MM.1S (cell line): ENCODE data around the gene PRKCE.

Experiments used
- DNase-seq: peaks from one replicate; pipeline ENCODE4 v3.0.0-alpha.2; 2015
- H2AFZ ChIP-seq: fragments of 300-600 bp; sonication (generic); 2 replicates; pipeline ENCODE4 v1.6.0; 2016; ENCODE audit warnings: antibody characterized with exemption, low read length
- H3F3A ChIP-seq: fragments of 300-600 bp; sonication (generic); 2 replicates; pipeline ENCODE4 v1.6.1; 2016; ENCODE audit warnings: mild to moderate bottlenecking, antibody characterized with exemption, low read length, moderate library complexity, mixed read lengths; ENCODE audit not compliant: insufficient read depth
- H3K27ac ChIP-seq: fragments of 300-600 bp; sonication (generic); 2 replicates; pipeline ENCODE4 v1.5.1; 2016; ENCODE audit warnings: mild to moderate bottlenecking, low read length
- H3K27me3 ChIP-seq: fragments of 300-600 bp; sonication (generic); replicated peaks from 2 replicates; pipeline ENCODE4 v1.6.0; 2016; ENCODE audit warnings: low read length; ENCODE audit not compliant: insufficient read depth
- H3K36me3 ChIP-seq: fragments of 300-600 bp; sonication (generic); replicated peaks from 2 replicates; pipeline ENCODE4 v1.6.1; 2016; ENCODE audit warnings: mild to moderate bottlenecking, low read length, mixed read lengths; ENCODE audit not compliant: insufficient read depth
- H3K4me1 ChIP-seq: fragments of 300-600 bp; sonication (generic); 2 replicates; pipeline ENCODE4 v1.6.1; 2016; ENCODE audit warnings: low read length, mixed read lengths
- H3K4me2 ChIP-seq: fragments of 300-600 bp; sonication (generic); 2 replicates; pipeline ENCODE4 v1.6.0; 2016; ENCODE audit warnings: low read depth, low read length
- H3K4me3 ChIP-seq: fragments of 300-600 bp; sonication (generic); 2 replicates; pipeline ENCODE4 v1.5.1; 2016; ENCODE audit warnings: low read length, mixed read lengths
- H3K79me2 ChIP-seq: fragments of 300-600 bp; sonication (generic); 2 replicates; pipeline ENCODE4 v1.6.1; 2016; ENCODE audit warnings: mixed run types, low read length, mixed read lengths
- H3K9ac ChIP-seq: fragments of 300-600 bp; sonication (generic); 2 replicates; pipeline ENCODE4 v1.6.1; 2016; ENCODE audit warnings: low read length, mixed read lengths
- H3K9me2 ChIP-seq: fragments of 300-600 bp; sonication (generic); replicated peaks from 2 replicates; pipeline ENCODE4 v1.6.1; 2016; ENCODE audit warnings: mild to moderate bottlenecking, low read length, mixed read lengths; ENCODE audit not compliant: insufficient read depth
- H3K9me3 ChIP-seq: fragments of 300-600 bp; sonication (generic); replicated peaks from 2 replicates; pipeline ENCODE4 v1.6.1; 2016; ENCODE audit warnings: mild to moderate bottlenecking, low read length, mixed read lengths; ENCODE audit not compliant: insufficient read depth
- H4K20me1 ChIP-seq: fragments of 300-600 bp; sonication (generic); 2 replicates; pipeline ENCODE4 v1.6.1; 2016; ENCODE audit warnings: mild to moderate bottlenecking, low read length, moderate library complexity, mixed read lengths; ENCODE audit not compliant: insufficient read depth
- EZH2 ChIP-seq: fragments of 300-600 bp; sonication (generic); optimal IDR thresholded peaks from 2 replicates; pipeline ENCODE3; 2017; ENCODE audit warnings: low read depth, mild to moderate bottlenecking, antibody characterized with exemption, low read length, mixed read lengths
- EZH2phosphoT487 ChIP-seq: fragments of 300-600 bp; sonication (generic); IDR thresholded peaks from 2 replicates; pipeline ENCODE4 v1.6.1; 2018; ENCODE audit warnings: antibody characterized with exemption, low read length
- TF ChIP-seq, protein P1 (sequence below): fragments of 300-600 bp; sonication (generic); IDR thresholded peaks from 2 replicates; pipeline ENCODE4 v1.5.1; 2016; ENCODE audit warnings: antibody characterized with exemption, low read length, mixed read lengths

Gene PRKCE

DNA sequence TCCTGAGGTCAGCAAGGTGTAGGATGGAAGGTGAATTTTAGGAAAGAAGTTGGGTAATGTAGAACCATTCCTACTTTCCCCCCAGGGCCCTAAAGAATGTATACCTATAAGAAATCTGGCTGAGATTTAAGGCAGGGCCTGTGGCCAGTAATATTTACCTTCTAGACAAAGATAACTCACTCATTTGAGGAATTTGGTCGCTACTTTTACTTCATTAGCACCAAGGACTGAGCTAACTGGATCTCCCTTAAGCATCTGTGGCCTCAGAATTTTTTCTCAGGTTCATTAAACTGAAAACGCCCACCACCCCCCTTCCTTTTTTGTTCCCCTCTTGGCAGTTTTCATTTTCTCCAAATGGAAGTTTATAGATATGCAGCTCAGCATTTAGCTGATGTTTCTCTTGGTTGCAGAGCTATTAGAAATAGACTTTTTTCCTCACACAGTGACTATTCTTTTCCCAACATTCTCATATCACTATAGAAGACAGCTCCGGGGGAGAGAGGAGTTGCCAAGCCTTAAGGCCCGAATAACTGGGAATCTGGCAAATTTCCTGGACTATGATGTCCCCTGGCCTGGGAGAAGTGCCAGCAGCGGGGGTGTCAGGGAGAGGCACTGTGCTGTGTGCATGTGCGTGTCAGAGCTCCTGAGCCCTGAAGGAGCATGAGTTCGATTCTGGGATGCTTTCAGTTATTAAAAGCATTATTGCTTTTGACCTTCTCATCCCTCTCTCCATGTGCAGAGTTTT is 310.9 kb downstream of the PRKCE start:
- no peaks in the 10 kb centered on the region for H3K9me3 ChIP-seq
- peaks cover 7% of the 10 kb centered on the region; the same call in 1 of the 2 replicates for H3F3A ChIP-seq
- DNase-seq = no peak
- H3K9ac ChIP-seq = no peak overlapping the region
- H2AFZ ChIP-seq = no peak overlapping the region
- H3K9me2 ChIP-seq = no peaks in the 10 kb centered on the region
- H4K20me1 ChIP-seq = no peaks in the 10 kb centered on the region
- no peaks in the 10 kb centered on the region for H3K79me2 ChIP-seq
- H3K4me1 ChIP-seq = peaks cover 14% of the 10 kb centered on the region
- H3K27ac ChIP-seq = no peak overlapping the region
- no peaks in the 10 kb centered on the region for H3K36me3 ChIP-seq
- TF ChIP-seq, protein P1, sequence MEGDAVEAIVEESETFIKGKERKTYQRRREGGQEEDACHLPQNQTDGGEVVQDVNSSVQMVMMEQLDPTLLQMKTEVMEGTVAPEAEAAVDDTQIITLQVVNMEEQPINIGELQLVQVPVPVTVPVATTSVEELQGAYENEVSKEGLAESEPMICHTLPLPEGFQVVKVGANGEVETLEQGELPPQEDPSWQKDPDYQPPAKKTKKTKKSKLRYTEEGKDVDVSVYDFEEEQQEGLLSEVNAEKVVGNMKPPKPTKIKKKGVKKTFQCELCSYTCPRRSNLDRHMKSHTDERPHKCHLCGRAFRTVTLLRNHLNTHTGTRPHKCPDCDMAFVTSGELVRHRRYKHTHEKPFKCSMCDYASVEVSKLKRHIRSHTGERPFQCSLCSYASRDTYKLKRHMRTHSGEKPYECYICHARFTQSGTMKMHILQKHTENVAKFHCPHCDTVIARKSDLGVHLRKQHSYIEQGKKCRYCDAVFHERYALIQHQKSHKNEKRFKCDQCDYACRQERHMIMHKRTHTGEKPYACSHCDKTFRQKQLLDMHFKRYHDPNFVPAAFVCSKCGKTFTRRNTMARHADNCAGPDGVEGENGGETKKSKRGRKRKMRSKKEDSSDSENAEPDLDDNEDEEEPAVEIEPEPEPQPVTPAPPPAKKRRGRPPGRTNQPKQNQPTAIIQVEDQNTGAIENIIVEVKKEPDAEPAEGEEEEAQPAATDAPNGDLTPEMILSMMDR = no peak
- TF ChIP-seq EZH2phosphoT487 = no peak
- TF ChIP-seq EZH2 = no peak
- H3K4me3 ChIP-seq = no peak overlapping the region
- no peaks in the 10 kb centered on the region for H3K27me3 ChIP-seq
- H3K4me2 ChIP-seq = no peak overlapping the region

DNA sequence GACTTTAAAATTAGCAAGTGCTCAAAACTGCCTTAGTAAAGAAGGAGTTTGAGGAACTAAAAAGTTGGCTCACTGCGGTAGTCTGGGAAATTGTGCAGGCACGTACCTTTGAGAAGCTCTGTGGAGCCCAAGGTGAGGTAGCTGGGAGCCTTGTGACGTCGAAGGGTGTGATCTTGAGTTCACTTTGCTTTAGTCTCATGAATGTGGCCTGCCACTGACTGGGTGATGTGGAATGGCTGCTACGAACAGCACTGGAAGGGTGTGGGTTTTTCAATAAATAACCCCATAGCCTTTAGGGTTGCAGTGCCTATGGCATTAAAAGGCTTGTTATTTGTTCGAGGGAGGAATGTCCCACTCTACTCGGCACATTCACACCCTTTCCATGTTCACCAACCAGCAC is 312.3 kb downstream of the PRKCE start:
- H3K9me2 ChIP-seq = no peaks in the 10 kb centered on the region
- H3K4me1 ChIP-seq = peaks cover 7% of the 10 kb centered on the region; the same call in 1 of the 2 replicates
- no peaks in the 10 kb centered on the region for H3K79me2 ChIP-seq
- H3K36me3 ChIP-seq = no peaks in the 10 kb centered on the region
- H3K9me3 ChIP-seq = no peaks in the 10 kb centered on the region
- no peak for DNase-seq
- no peak overlapping the region for H3K9ac ChIP-seq
- no peaks in the 10 kb centered on the region for H3K27me3 ChIP-seq
- no peak overlapping the region for H2AFZ ChIP-seq
- no peak for TF ChIP-seq EZH2
- TF ChIP-seq, protein P1 = no peak
- TF ChIP-seq EZH2phosphoT487 = no peak
- no peak overlapping the region for H3K4me3 ChIP-seq
- no peaks in the 10 kb centered on the region for H3F3A ChIP-seq
- no peak overlapping the region for H3K4me2 ChIP-seq
- no peaks in the 10 kb centered on the region for H4K20me1 ChIP-seq
- no peak overlapping the region for H3K27ac ChIP-seq

DNA sequence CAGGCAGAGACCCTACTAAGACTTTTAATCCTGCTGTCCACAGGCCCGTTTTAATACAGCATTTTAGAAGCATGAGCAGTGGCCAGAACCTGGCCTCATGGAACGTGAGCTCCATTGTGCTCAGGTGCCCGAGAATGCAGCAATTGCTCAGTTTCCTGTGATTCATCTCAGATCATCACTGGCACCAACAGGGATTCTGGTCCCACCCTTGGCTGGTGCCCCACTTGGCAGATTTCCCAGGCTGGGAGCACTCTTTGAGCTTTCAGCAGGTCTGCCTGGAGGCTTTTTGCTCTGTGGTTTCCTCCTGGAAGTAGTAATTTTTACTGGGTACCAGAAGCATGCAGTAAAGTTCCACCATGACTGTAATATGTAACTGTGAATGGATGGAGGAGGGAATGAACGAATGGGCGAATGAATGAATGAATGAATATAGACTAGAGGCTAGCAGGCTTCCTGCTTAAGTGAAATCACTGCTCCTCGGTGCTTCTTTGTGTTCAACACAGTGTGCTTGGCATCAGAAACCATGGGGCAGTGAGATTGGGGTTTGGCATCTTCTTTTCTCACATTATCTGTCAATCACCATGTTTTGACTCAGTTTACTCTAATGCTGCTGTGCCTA is 312.9 kb downstream of the PRKCE start:
- H3K4me3 ChIP-seq = no peak overlapping the region
- no peak overlapping the region for H2AFZ ChIP-seq
- no peaks in the 10 kb centered on the region for H3F3A ChIP-seq
- H3K27ac ChIP-seq = no peak overlapping the region
- H3K9ac ChIP-seq = no peak overlapping the region
- no peaks in the 10 kb centered on the region for H3K36me3 ChIP-seq
- peaks cover 2% of the 10 kb centered on the region; the same call in 1 of the 2 replicates for H3K4me1 ChIP-seq
- no peaks in the 10 kb centered on the region for H3K9me2 ChIP-seq
- DNase-seq = no peak
- H3K9me3 ChIP-seq = no peaks in the 10 kb centered on the region
- no peaks in the 10 kb centered on the region for H4K20me1 ChIP-seq
- no peak for TF ChIP-seq EZH2
- TF ChIP-seq, protein P1 = no peak
- no peak for TF ChIP-seq EZH2phosphoT487
- no peaks in the 10 kb centered on the region for H3K27me3 ChIP-seq
- H3K4me2 ChIP-seq = no peak overlapping the region
- no peaks in the 10 kb centered on the region for H3K79me2 ChIP-seq
